GM18526 (cell line): ENCODE results near the gene FAM9B.

Experiments used
- POLR2A ChIP-seq: IDR thresholded peaks from 3 replicates; pipeline ENCODE4 v1.6.1; 2011; ENCODE audit not compliant: insufficient read length; ENCODE audit errors: extremely low read depth

FAM9B gene

GRCh38 chrX:9033989-9034388 lies at the start of gene FAM9B:
Gene FAM9B, minus strand, starts transcription at chrX:9034127. Its CDS starts 1,141 bp downstream, at chrX:9032986.
- TF ChIP-seq POLR2A = no peak

- TF ChIP-seq POLR2A = no peak
These were observed 47.3 kb upstream of the FAM9B start for GRCh38 chrX:9081271-9081670.

DNA sequence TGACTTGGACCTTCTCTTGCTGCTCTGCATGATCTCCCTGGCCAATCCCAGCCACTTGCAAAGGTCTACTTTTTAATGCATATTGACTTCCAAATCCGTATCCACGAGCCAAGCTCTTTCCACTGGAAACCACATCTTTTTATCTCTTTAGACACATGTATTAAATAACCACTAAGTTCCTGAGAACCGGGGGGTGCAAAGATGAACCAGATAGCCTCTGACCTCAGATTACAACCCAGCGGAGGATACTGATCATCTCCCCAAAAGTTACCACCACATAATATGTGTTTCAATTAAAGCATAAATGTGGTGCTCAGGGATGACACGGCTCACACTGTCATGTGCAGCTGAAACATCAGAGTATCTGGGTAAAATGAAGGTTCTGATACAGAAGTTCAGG lies 40.4 kb upstream of the FAM9B start:
- TF ChIP-seq POLR2A = no peak

- no peak for TF ChIP-seq POLR2A
These were observed 38.4 kb upstream of the FAM9B start for GRCh38 chrX:9072281-9072680.

DNA sequence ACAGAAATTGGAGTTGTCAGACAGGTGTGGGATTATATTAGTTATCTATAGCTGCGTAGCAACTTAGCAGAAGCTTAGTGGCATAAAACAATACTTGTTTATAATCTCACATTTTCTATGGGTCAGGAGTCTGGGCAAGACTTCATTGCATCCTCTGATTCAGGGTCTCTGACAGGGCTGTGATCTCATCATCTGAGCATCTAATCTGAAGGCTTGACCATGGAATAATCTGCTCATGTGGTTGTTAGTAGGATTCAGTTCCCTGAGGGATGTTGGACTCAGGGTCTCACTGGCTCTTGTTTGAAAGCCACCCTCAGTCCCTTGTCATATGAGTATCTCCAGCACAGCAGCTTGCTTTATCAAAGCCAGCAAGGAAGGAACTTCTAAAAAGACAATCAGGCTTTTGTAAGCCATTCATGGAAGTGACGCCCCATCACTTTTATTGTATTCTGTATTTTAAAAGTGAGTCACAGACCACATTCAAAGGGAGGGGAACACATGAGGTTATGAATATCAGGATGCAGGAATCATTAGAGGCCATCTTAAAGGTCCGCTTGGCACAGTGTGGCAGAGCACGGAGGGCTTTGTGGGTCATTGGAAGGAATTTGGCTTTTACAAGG lies 37.2 kb upstream of the FAM9B start:
- TF ChIP-seq POLR2A = no peak

- TF ChIP-seq POLR2A = no peak
These were observed 35.6 kb upstream of the FAM9B start for GRCh38 chrX:9069573-9069972.

GRCh38 chrX:9064694-9065093 lies 30.8 kb upstream of the FAM9B start:
- TF ChIP-seq POLR2A = no peak

- TF ChIP-seq POLR2A = no peak
These were observed 28.7 kb upstream of the FAM9B start for GRCh38 chrX:9062641-9063040.

- no peak for TF ChIP-seq POLR2A
These were observed 21.4 kb upstream of the FAM9B start for GRCh38 chrX:9055354-9055753.

DNA sequence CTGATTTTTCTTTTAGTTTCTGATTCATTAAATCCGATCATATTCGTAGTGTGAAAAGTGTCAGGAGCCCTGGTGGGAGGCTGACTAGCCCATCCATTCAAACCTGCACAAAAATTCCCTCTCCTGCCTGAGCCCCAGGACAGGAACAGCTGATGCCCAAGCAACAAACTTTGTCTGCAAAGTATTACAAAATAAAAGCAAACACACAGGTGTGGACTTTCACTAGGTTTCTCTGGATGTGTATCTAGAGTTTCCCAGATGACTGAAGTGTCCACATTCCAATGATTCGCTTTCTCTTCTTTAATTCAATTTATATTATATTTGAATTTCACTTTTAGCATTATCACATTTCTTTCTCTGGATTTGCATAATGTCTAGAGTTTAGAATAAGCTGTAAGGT lies 18.2 kb upstream of the FAM9B start:
- TF ChIP-seq POLR2A = no peak

GRCh38 chrX:9050331-9050730 lies 16.4 kb upstream of the FAM9B start:
- no peak for TF ChIP-seq POLR2A

DNA sequence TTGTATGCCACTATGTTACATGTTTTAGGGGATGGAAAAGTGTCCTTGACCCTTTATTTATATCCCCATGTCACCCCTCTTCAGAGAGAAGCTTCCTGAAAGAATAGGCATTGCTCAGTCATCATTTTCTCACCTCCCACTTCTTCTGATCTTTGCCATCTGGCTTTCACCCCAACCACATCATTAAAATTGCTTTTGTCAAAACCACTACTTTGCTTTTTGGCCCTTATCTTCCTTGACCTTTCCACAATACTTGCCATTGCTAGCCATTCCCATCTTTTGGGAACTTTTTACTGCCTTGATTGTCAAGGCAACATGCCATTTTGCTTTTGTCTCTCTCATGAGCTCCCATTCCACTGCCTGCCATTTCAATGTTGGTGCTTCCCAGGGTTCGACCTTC lies 14.9 kb upstream of the FAM9B start:
- TF ChIP-seq POLR2A = no peak

DNA sequence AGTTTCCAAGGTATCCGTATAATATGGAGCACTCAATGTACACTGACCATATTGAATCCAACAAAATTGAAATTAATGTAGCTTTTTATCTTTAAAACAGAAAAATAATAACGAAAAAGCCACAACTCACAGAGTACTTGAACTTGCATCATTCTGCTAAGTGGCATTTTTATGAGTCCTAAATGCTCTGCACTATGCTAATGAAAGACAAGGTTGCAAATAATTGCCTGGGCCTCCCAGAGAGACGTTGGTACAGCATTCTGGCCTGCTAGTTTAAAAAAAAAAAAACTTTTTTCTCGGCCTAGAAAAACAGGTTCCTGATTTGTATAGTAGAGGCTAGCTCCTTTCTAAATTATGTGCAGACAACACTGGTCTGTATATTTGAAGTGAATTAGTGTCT lies 4.3 kb upstream of the FAM9B start:
- no peak for TF ChIP-seq POLR2A

- no peak for TF ChIP-seq POLR2A
These were observed 3.4 kb upstream of the FAM9B start for GRCh38 chrX:9037296-9037695.

DNA sequence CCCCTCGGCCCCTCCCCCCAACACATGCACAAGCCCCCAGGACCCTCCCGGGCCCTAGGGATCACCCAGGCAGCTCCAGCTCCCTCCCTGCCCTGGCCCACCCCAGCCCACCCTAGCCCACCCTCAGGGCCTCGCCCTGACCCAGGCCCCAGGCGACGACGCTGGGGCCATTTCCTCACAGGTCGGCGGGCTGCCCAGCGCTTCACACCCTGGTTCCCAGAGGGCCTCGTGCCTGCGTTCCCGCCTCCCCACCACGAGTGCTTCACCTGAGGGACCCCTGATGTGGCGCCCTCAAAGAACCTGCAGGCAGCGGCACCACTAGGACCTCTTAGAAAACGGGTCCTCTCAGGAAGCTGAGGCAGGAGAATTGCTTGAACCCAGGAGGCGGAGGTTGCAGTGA lies 341 bp downstream of the FAM9B start:
- TF ChIP-seq POLR2A = no peak

DNA sequence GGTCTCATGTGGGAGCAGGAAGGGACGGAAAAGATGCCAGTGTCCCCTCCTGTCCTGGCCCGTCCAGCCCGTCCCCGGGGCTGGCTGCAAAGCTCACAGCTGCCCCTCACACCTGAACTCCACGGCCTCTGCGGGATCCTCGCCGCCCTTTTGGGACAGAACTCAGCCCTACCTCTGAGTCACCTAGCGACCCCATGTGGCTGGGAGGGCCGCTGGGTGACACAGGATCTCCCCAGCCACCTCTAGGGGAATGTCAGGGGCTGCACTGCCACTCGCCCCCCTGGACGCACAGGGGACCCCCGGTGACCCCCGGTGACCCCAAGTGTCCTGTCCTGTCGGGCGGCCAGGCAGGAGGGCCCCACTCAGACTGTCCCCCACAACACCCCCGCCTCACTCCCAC lies 748 bp downstream of the FAM9B start:
- no peak for TF ChIP-seq POLR2A

GRCh38 chrX:9023293-9023692 lies 10.6 kb downstream of the FAM9B start:
- TF ChIP-seq POLR2A = no peak

DNA sequence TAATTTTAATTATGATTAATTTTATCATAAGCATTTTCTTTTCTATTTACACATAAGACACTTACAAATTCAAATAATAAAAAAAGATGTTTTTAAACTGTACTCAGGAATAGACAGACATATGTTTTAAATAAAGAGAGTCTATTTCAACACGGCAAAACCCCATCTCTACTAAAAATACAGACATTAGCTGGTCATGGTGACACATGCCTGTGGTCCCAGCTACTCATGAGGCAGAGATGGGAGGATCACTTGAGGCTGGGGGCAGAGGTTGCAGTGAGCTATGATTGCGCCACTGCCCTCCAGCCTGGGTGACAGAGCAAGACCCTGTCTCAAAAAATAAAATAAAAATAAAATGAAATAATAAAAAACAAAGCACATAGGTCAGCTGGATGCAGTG lies 14.8 kb downstream of the FAM9B start:
- no peak for TF ChIP-seq POLR2A

- no peak for TF ChIP-seq POLR2A
These were observed 30.9 kb downstream of the FAM9B start for GRCh38 chrX:9003041-9003440.
